ENCODE data around the gene KLHL29.
A peak's percentile ranks its signal among the peaks of the same experiment; 100 is the strongest.

KLHL29 gene

DNA sequence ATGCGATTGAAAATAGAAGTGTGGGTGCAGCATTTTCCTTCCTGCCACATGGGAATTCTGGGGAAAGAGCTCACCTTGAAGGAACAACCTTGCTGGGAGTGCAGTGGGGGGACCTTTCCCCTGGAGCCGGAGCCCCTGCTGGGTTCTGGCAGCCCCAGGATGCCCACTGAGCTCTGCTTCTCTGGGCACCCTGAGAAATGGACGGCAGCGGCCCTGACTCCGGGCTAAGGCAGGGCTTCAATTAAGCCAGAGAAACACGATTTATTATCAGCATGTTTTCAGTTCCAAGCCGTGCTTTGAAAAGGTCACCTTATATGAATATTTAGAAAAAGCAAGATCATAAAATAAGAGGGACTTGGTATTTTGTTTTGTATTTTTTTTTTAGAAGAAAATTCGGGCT lies 68.5 kb downstream of the KLHL29 start:
- Histone ChIP-seq H3K36me3 (no peaks in the 10 kb centered on the region), H4K20me1 (peaks cover 0 to 43% (median 9%) of the 10 kb centered on the region in 11 experiments; a peak in 12 of 22 replicates), H3K27me3 (peaks cover 33 to 83% (median 63%) of the 10 kb centered on the region in 11 experiments), H3K9me3 (replicated peaks in 1 of 11) (no peaks in the 10 kb centered on the region), H3K27ac (0 out of 22 replicates have a peak overlapping the region, but pooled peaks of 1 of the 11 experiments have one; percentile 7), H3K4me2 (peak overlapping the region; percentile 70 to 93 (median 86)), H3K4me1 (peaks cover 20 to 48% (median 29%) of the 10 kb centered on the region in 10 experiments), H3K9ac (peak overlapping the region in 4 of 11 experiments; percentile 14 to 20 (median 16); a peak in 3 of 22 replicates), H3K4me3 (peak overlapping the region in 1 of 10 experiments; percentile 17; a peak in 2 of 20 replicates)
- no peak for TF ChIP-seq Cebpa-rat (IDR thresholded peaks at IDR 0.05)

DNA sequence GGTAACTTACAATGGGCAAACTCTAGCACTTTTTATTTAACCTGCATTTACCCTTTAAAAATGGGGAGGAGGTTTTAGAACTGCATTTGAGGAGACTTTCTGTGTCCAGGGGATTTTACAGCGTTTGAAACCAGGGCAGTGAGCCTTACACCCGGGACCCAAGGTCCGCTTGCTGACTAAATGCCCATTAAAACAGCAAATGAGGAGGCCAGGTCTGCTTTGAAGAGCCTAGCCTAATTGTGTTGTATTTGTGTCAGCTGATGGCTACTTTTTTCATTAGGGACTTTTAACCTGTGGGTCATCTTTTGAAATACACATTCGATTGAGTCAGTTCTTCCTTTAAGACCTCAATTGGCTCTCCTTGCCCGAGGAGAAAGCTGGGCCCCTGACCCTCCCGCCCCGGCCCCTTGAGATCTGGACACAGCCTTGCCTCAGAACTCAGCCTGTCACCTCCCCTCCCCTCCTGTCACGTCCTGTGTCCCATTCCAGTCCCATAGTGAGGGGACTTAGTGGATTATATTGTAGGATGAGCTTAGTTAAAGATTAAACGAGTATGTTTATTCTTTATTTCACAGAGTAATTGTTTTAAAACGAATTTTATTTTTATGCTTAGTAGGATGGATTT lies 69.0 kb downstream of the KLHL29 start:
- H3K4me2 ChIP-seq = peak overlapping the region; percentile 70 to 93 (median 86); a peak in 20 of 22 replicates
- H4K20me1 ChIP-seq = peaks cover 0 to 43% (median 9%) of the 10 kb centered on the region in 11 experiments; a peak in 12 of 22 replicates
- no peak overlapping the region for H3K9ac ChIP-seq
- H3K4me1 ChIP-seq = peaks cover 20 to 45% (median 29%) of the 10 kb centered on the region in 10 experiments
- no peak for TF ChIP-seq Cebpa-rat (IDR thresholded peaks at IDR 0.05)
- H3K27me3 ChIP-seq = peaks cover 33 to 88% (median 63%) of the 10 kb centered on the region in 11 experiments
- H3K36me3 ChIP-seq = no peaks in the 10 kb centered on the region
- H3K4me3 ChIP-seq = no peak overlapping the region
- H3K9me3 ChIP-seq (replicated peaks in 1 of 11) = no peaks in the 10 kb centered on the region
- H3K27ac ChIP-seq = no peak overlapping the region

DNA sequence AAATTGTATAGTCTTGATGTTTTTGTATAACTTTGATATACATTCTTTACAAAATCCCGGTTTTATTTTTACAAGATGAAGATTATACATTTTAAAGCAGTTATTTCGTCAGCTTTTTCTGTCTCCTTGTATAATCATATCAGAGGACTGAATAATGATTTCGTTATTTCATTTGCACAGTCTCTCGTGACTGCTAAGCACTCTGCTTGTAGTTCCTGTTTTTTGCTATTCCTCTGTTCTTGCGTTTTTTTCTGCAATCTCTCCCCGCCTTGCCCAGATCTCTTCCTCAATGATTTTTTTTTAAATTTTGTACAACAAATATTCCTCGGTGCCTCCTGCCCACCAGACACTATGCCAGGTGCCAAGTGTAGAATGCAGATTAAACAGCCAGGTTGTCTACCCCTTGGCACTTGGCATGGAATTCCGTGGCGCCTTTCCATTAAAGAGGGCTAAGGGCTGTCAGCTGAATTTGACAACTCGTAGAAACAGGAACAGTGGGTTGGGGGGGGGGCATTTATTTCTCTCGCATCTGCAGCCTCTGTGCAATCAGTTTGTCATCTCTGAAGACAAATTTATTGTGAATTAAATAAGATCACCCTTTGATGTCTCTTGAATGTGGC lies 69.6 kb downstream of the KLHL29 start:
- Histone ChIP-seq H4K20me1 (peaks cover 0 to 43% (median 9%) of the 10 kb centered on the region in 11 experiments; a peak in 12 of 22 replicates), H3K4me3 (no peak overlapping the region), H3K27me3 (peaks cover 33 to 89% (median 61%) of the 10 kb centered on the region in 11 experiments), H3K9me3 (replicated peaks in 1 of 11) (no peaks in the 10 kb centered on the region), H3K27ac (no peak overlapping the region), H3K4me2 (peak overlapping the region in 5 of 11 experiments; percentile 18 to 79 (median 69); a peak in 9 of 22 replicates), H3K36me3 (no peaks in the 10 kb centered on the region), H3K9ac (no peak overlapping the region), H3K4me1 (peaks cover 20 to 38% (median 28%) of the 10 kb centered on the region in 10 experiments)
- no peak for TF ChIP-seq Cebpa-rat (IDR thresholded peaks at IDR 0.05)

DNA sequence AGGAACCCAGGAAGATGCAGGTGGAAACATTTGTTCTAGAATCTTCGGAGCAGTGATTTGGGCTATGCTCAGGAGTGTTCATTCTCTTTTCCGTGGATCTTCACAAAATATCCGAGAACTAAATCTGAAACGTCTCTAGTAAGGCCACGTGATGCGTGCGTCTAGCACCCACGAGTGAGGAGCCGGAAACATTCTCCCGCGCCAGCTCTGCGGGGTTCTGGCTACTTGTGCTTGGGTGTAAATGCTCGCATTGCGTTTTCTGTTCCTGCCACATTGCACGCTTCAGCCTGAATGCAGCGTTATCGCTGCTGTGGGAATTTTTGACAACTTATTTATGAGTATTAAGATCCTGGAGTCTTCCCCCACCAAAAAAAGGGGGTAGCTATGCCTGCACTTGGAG lies 71.4 kb downstream of the KLHL29 start:
- peaks cover 28 to 73% (median 49%) of the 10 kb centered on the region in 11 experiments for H3K27me3 ChIP-seq
- H3K27ac ChIP-seq = no peak overlapping the region
- H3K4me1 ChIP-seq = peaks cover 20 to 34% (median 28%) of the 10 kb centered on the region in 10 experiments
- peaks cover 0 to 40% (median 7%) of the 10 kb centered on the region in 11 experiments; a peak in 12 of 22 replicates for H4K20me1 ChIP-seq
- no peak overlapping the region for H3K4me2 ChIP-seq
- no peak for TF ChIP-seq Cebpa-rat (IDR thresholded peaks at IDR 0.05)
- H3K9me3 ChIP-seq (replicated peaks in 1 of 11) = no peaks in the 10 kb centered on the region
- H3K9ac ChIP-seq = no peak overlapping the region
- H3K4me3 ChIP-seq = no peak overlapping the region
- no peaks in the 10 kb centered on the region for H3K36me3 ChIP-seq

DNA sequence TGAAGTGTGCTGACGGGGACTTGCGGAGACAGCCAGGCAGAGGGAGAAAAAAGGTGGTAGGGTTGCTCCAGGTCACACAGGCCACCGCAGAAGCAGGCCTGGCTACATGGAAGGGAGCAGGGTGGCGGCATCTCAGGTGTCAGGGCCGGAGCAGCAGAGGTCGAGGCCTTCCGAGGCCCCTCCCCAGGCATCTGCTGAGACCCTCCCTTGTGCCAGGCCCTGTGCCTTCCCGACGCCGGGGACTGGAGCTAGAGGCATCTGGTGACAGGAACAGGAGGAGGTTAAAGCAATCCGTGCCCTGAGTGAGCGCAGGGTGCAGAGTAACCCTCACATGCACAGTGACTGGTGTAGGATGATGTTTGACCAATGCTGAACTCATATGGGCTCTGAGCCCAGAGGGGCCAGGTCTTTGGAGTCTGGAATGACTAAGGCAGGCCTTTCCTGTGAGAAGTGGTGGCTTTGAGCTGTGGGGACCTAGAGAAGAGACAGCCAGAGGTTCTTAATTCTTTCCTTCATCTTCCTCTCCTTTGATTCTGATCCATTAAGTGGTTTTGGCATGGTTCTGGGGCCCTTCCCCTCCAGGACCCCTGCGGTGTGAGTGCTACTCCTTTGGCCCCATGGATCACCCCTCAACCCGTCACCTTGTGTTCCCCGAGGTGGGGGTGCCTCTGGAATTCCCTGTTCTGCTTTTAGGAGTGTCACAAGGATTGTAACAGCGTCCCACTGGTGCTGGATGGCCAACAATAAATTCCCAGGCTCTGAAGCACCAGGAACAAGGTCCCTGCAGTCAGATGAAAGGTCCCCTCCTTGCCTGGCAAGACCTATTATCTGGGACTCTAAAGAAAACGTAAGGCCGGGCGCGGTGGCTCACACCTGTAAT lies 72.1 kb downstream of the KLHL29 start:
- H3K9ac ChIP-seq = no peak overlapping the region
- peaks cover 18 to 30% (median 24%) of the 10 kb centered on the region in 10 experiments for H3K4me1 ChIP-seq
- H3K36me3 ChIP-seq = no peaks in the 10 kb centered on the region
- peaks cover 23 to 66% (median 42%) of the 10 kb centered on the region in 11 experiments for H3K27me3 ChIP-seq
- H3K27ac ChIP-seq = no peak overlapping the region
- no peak for TF ChIP-seq Cebpa-rat (IDR thresholded peaks at IDR 0.05)
- no peak overlapping the region for H3K4me2 ChIP-seq
- H3K9me3 ChIP-seq (replicated peaks in 1 of 11) = no peaks in the 10 kb centered on the region
- no peak overlapping the region for H3K4me3 ChIP-seq
- peaks cover 0 to 39% (median 7%) of the 10 kb centered on the region in 11 experiments; a peak in 12 of 22 replicates for H4K20me1 ChIP-seq

DNA sequence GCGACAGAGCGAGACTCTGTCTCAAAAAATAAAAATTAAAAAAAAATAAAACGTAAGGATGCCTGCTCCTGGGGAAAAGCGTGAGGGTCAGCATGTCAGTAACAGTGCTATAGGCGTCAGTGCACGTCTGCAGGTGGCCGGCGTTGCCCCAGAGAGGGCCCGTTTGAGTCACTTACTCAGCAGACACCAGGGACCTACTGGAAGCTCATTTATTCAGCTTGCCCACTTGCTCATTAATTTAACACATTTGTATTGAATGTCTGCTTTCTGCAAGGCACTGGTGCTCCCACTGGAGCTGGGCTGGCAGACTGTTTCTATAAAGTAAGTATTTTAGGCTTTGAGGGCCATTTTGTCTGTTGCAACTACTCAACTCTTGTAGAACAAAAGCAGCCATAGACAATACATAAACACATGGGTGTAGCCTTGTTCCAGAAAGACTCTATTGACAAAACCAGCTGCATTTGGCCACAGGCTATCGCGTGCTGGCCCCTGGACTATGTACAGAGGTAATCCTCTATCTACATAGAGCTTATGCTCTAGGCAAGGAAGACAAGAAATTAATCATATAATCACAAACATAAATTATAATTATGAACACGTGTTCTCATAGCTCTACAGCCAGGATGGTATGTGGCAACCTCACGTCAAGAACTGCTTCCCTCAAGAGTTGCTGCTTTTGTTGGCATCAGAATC lies 73.2 kb downstream of the KLHL29 start:
- H3K9ac ChIP-seq = no peak overlapping the region
- H3K27me3 ChIP-seq = peaks cover 23 to 58% (median 39%) of the 10 kb centered on the region in 11 experiments
- no peak overlapping the region for H3K4me2 ChIP-seq
- H3K9me3 ChIP-seq (replicated peaks in 1 of 11) = no peaks in the 10 kb centered on the region
- no peak overlapping the region for H3K4me3 ChIP-seq
- H3K4me1 ChIP-seq = peaks cover 8 to 20% (median 14%) of the 10 kb centered on the region in 10 experiments
- H3K36me3 ChIP-seq = no peaks in the 10 kb centered on the region
- H3K27ac ChIP-seq = no peak overlapping the region
- no peak for TF ChIP-seq Cebpa-rat (IDR thresholded peaks at IDR 0.05)
- H4K20me1 ChIP-seq = peaks cover 0 to 32% (median 5%) of the 10 kb centered on the region in 11 experiments; a peak in 12 of 22 replicates

DNA sequence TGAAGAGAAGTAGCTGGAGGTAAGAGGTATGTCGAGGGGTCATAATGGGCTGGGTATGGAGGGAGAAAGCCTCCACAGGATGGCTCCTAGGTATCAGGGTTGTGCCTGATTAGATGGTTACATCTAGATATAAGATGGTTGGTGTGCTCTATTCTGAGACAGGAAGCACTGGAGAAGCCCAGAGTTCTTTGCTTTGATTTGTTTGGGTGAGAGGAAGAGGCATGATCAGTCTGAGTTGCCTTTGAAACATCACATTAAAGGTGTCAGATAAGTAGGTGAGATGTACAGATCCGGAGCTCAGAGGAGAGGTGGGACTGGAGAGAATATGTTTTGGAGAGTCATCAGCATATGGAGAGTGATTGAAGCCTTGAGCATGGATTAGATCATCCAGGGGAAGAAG lies 74.1 kb downstream of the KLHL29 start:
- no peaks in the 10 kb centered on the region for H3K36me3 ChIP-seq
- peaks cover 0 to 12% (median 5%) of the 10 kb centered on the region in 10 experiments; a peak in 11 of 20 replicates for H3K4me1 ChIP-seq
- no peaks in the 10 kb centered on the region for H3K9me3 ChIP-seq (replicated peaks in 1 of 11)
- TF ChIP-seq Cebpa-rat (IDR thresholded peaks at IDR 0.05) = no peak
- H3K4me3 ChIP-seq = no peak overlapping the region
- H4K20me1 ChIP-seq = peaks cover 0 to 24% (median 0%) of the 10 kb centered on the region in 11 experiments; a peak in 7 of 22 replicates
- no peak overlapping the region for H3K4me2 ChIP-seq
- no peak overlapping the region for H3K9ac ChIP-seq
- H3K27me3 ChIP-seq = peaks cover 14 to 49% (median 30%) of the 10 kb centered on the region in 11 experiments
- H3K27ac ChIP-seq = no peak overlapping the region

DNA sequence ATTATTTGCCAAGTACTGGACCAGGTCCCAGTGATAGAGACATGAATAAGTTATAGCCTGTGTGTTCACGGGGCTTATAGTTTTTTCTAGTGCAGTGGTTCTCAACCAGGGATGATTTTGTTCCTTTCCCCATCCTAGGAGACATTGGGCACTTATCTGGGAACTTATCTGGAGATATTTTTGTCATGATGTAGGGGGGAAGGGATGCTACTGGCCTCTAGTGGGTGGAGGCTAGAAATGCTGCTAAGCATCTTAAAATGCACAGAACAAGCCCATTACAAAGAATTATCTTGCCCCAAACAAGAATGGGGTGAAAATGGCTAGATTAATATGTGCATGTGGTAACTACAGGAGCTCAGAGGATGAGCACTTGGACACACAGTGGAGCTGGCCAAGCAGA lies 75.2 kb downstream of the KLHL29 start:
- H3K4me3 ChIP-seq = no peak overlapping the region
- no peaks in the 10 kb centered on the region for H3K9me3 ChIP-seq (replicated peaks in 1 of 11)
- peaks cover 0 to 27% (median 0%) of the 10 kb centered on the region in 11 experiments; a peak in 8 of 22 replicates for H4K20me1 ChIP-seq
- no peaks in the 10 kb centered on the region for H3K36me3 ChIP-seq
- H3K9ac ChIP-seq = no peak overlapping the region
- H3K27ac ChIP-seq = no peak overlapping the region
- H3K4me2 ChIP-seq = no peak overlapping the region
- peaks cover 0 to 4% (median 0%) of the 10 kb centered on the region in 10 experiments; a peak in 3 of 20 replicates for H3K4me1 ChIP-seq
- H3K27me3 ChIP-seq = peaks cover 4 to 39% (median 18%) of the 10 kb centered on the region in 11 experiments; a peak in 20 of 22 replicates
- no peak for TF ChIP-seq Cebpa-rat (IDR thresholded peaks at IDR 0.05)

Measured in BLaER1 treated with 17β-estradiol and CSF1 and Interleukin-3, amounts not matched to agents 10 nM and 100 nM (cell line).